A549 (cell line): ENCODE data around the gene PRKCZ. TPM values are rescaled to one million over a fixed set of nuclear protein-coding genes. Genes with fewer than 3 reads are reported as not detected.

ENCODE experiments used
- ATAC-seq, 2 experiments: fragments of 200-7000 bp in 1 of 2; fragments of >200 bp in 1 of 2; cut with Nextera tagmentation in 1 of 2; cut with Tn5 transposase in 1 of 2; 3 replicates each; pipeline versions ENCODE4 v1.8.0 to v1.9.1; 2018 to 2020; ENCODE audit warnings: mild to moderate bottlenecking in 1 of 2, moderate library complexity in 1 of 2
- CTCF ChIA-PET: fragments of 300-600 bp; sonication (Branson Sonifier 250); formaldehyde crosslinking; extraction: SDS; loops from one replicate; lab custom pipeline; 2021; ENCODE audit warnings: antibody characterized with exemption, inconsistent platforms; lab: Yijun Ruan, JAX
- POLR2A ChIA-PET: fragments of 350-600 bp; formaldehyde crosslinking; extraction: SDS; loops from one replicate; lab custom pipeline; 2021; ENCODE audit warnings: antibody characterized with exemption, inconsistent platforms; lab: Yijun Ruan, JAX
- DNase-seq, 2 experiments: peaks; one replicate each; pipeline versions ENCODE4 v3.0.0 to v3.0.0-alpha.2; 2011 to 2016; ENCODE audit warnings: low read depth in 1 of 2, low spot score in 1 of 2
- FAIRE-seq: peaks from 2 replicates; lab custom pipeline; 2011; peaks lifted over from hg19 to GRCh38; lab: Jason Lieb, UNC
- H3K27ac ChIP-seq, 2 experiments: fragments of >200 bp; sonication (Bioruptor Twin); formaldehyde crosslinking; 3 replicates each; pipeline ENCODE4 v1.5.1; 2016 to 2017
- H3K4me1 ChIP-seq: fragments of >200 bp; sonication (Bioruptor Twin); formaldehyde crosslinking; 3 replicates; pipeline ENCODE4 v1.6.1; 2016
- H3K4me2 ChIP-seq: fragments of >200 bp; sonication (Bioruptor Twin); formaldehyde crosslinking; 3 replicates; pipeline ENCODE4 v1.6.1; 2016
- H3K4me3 ChIP-seq: fragments of >200 bp; sonication (Bioruptor Twin); formaldehyde crosslinking; 3 replicates; pipeline ENCODE4 v1.5.1; 2016
- H3K9me3 ChIP-seq: fragments of >200 bp; sonication (Bioruptor Twin); formaldehyde crosslinking; 3 replicates; pipeline ENCODE4 v1.6.1; 2016
- CBX8 ChIP-seq: fragments of 200-600 bp; sonication (generic); IDR thresholded peaks from 2 replicates; pipeline ENCODE4 v1.6.1; 2016
- CHD4 ChIP-seq: fragments of 200-600 bp; sonication (generic); IDR thresholded peaks from 2 replicates; pipeline ENCODE4 v1.6.1; 2016; ENCODE audit warnings: antibody characterized with exemption, mild to moderate bottlenecking, borderline replicate concordance
- EHF ChIP-seq: fragments of 250-450 bp; sonication (Bioruptor Pico); IDR thresholded peaks from 2 replicates; pipeline ENCODE4 v1.5.0; 2020; ENCODE audit warnings: mild to moderate bottlenecking
- ESRRA ChIP-seq: fragments of 150-350 bp; IDR thresholded peaks from 2 replicates; pipeline ENCODE4 v1.6.1; 2014; ENCODE audit warnings: mild to moderate bottlenecking, low read length, borderline replicate concordance
- FOSB ChIP-seq: fragments of 250-450 bp; sonication (Bioruptor Pico); IDR thresholded peaks from 2 replicates; pipeline ENCODE4 v1.5.0; 2020; ENCODE audit warnings: mild to moderate bottlenecking, moderate library complexity
- FOSL2 ChIP-seq, 2 experiments: fragments of 450-650 bp in 1 of 2; fragments of >200 bp in 1 of 2; sonication (Bioruptor Twin) in 1 of 2; formaldehyde crosslinking; IDR thresholded peaks; 2 replicates each; pipeline versions ENCODE4 v1.5.0 to v1.6.1; 2016 to 2020; ENCODE audit warnings: mild to moderate bottlenecking in 1 of 2, moderate library complexity in 1 of 2
- FOXS1 ChIP-seq: fragments of 250-450 bp; sonication (Bioruptor Pico); IDR thresholded peaks from 2 replicates; pipeline ENCODE4 v1.5.0; 2020; ENCODE audit warnings: mild to moderate bottlenecking, moderate library complexity
- HOXA7 ChIP-seq: fragments of 250-450 bp; sonication (Bioruptor Pico); IDR thresholded peaks from 2 replicates; pipeline ENCODE4 v1.5.0; 2020; ENCODE audit warnings: mild to moderate bottlenecking, moderate library complexity
- JUN ChIP-seq, 2 experiments: fragments of >200 bp; sonication (Bioruptor Twin); formaldehyde crosslinking; IDR thresholded peaks; 2 replicates in 1 of 2; 3 replicates in 1 of 2; pipeline ENCODE4 v1.6.1; 2016 to 2017
- KDM1A ChIP-seq: fragments of 200-600 bp; sonication (generic); IDR thresholded peaks from 2 replicates; pipeline ENCODE4 v1.6.1; 2016; ENCODE audit warnings: low read depth, mild to moderate bottlenecking
- PHF8 ChIP-seq: fragments of 200-600 bp; sonication (generic); IDR thresholded peaks from 2 replicates; pipeline ENCODE4 v1.6.1; 2016; ENCODE audit warnings: low read depth, mild to moderate bottlenecking, antibody characterized with exemption, moderate library complexity, borderline replicate concordance
- POLR2A ChIP-seq: IDR thresholded peaks from 2 replicates; pipeline ENCODE4 v1.6.1; 2012; ENCODE audit warnings: mild to moderate bottlenecking, low read length
- POLR2AphosphoS2 ChIP-seq: conservative IDR thresholded peaks from 2 replicates; pipeline ENCODE4 v1.6.1; 2012; ENCODE audit warnings: low read length, improper control_type of control experiment, inconsistent platforms
- RAD21 ChIP-seq, 2 experiments: fragments of >200 bp in 1 of 2; sonication (Bioruptor Twin) in 1 of 2; formaldehyde crosslinking in 1 of 2; IDR thresholded peaks in 1 of 2; conservative IDR thresholded peaks in 1 of 2; 2 replicates in 1 of 2; 3 replicates in 1 of 2; pipeline ENCODE4 v1.6.1; 2012 to 2018; ENCODE audit warnings: inconsistent platforms in 1 of 2
- ZC3H11A ChIP-seq: fragments of 450-650 bp; IDR thresholded peaks from 2 replicates; pipeline ENCODE4 v1.6.1; 2014; ENCODE audit warnings: antibody characterized with exemption, mild to moderate bottlenecking
- ZSCAN20 ChIP-seq: fragments of 250-450 bp; sonication (Bioruptor Pico); IDR thresholded peaks from 2 replicates; pipeline ENCODE4 v1.8.0; 2022; ENCODE audit warnings: mild to moderate bottlenecking, moderate library complexity
- WGBS: methylation state at CpG from one replicate; pipeline ENCODE4 v1.1.6; 2017; ENCODE audit errors: missing lambda C conversion rate; 5-methylcytosine and 5-hydroxymethylcytosine counted together
- polyA plus RNA-seq, 4 experiments: library from polyadenylated mRNA; depleted of rRNA in 3 of 4; stranded (reverse); fragments of >200 nt; fragmentation: RNase III in 1 of 4; extraction: RNeasy Plus Mini Kit Qiagen cat#74134 plus additional on column Dnase treatment in 1 of 4; gene quantifications; 2 replicates in 3 of 4; 3 replicates in 1 of 4; pipeline ENCODE4 v1.2.3, GENCODE V29; 2011 to 2017
- TF ChIP-seq, protein P1 (sequence below): fragments of 450-650 bp; IDR thresholded peaks from 2 replicates; pipeline ENCODE4 v1.6.1; 2014; ENCODE audit warnings: antibody characterized with exemption
- TF ChIP-seq, protein P2 (sequence below): fragments of >200 bp; sonication (Bioruptor Twin); formaldehyde crosslinking; IDR thresholded peaks from 3 replicates; pipeline ENCODE4 v1.5.1; 2016
- TF ChIP-seq, protein P3 (sequence below): IDR thresholded peaks from 2 replicates; pipeline ENCODE4 v1.6.1; 2012; ENCODE audit warnings: low read depth, borderline replicate concordance
- TF ChIP-seq, protein P4 (sequence below): fragments of 250-450 bp; sonication (Bioruptor Pico); IDR thresholded peaks from 2 replicates; pipeline ENCODE4 v1.5.0; 2021; ENCODE audit warnings: mild to moderate bottlenecking, moderate library complexity, borderline replicate concordance
- TF ChIP-seq, protein P5 (sequence below): fragments of >200 bp; sonication (Bioruptor Twin); formaldehyde crosslinking; IDR thresholded peaks from 3 replicates; pipeline ENCODE4 v1.6.1; 2016

Gene PRKCZ
- polyA plus RNA-seq, 2 of the 4 experiments (the other 2 are of a cell fraction), result 9.5 to 9.8 TPM

DNA sequence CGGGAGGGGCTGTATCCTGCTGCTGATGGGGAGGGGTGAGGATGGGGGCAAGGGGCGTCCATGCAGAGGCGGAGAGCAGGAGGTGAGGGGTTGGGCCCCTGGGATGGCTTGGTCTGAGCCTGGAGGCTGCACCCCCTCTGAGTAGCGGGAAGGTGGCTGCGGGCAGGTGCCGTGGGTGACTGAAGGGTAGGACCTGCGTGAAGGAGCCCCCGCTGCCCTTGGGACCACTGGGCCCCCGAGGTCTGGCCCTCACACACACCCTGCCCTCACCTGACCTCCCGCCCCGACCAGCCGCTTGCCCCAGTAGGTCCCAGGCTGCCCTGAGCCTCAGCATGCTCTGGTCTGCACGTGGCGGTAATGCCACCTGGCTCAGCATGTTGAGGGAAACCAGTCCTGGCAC, 165.1 kb downstream of the PRKCZ start:
- peaks cover 30% of the 10 kb centered on the region for H3K4me1 ChIP-seq
- CTCF ChIA-PET, result no interaction called here
- no peaks in the 10 kb centered on the region for H3K9me3 ChIP-seq
- POLR2A ChIA-PET, result no interaction called here
- DNase-seq (no peak), ATAC-seq (no peak), FAIRE-seq (no peak)
- H3K4me3 ChIP-seq, result no peak overlapping the region
- 92% methylated on average over 6 of the region's 14 CpGs for WGBS
- TF ChIP-seq FOXS1 (no peak), CBX8 (no peak)
- TF ChIP-seq, protein P1, sequence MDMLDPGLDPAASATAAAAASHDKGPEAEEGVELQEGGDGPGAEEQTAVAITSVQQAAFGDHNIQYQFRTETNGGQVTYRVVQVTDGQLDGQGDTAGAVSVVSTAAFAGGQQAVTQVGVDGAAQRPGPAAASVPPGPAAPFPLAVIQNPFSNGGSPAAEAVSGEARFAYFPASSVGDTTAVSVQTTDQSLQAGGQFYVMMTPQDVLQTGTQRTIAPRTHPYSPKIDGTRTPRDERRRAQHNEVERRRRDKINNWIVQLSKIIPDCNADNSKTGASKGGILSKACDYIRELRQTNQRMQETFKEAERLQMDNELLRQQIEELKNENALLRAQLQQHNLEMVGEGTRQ, result no peak
- no peak overlapping the region for H3K4me2 ChIP-seq
- H3K27ac ChIP-seq, result peak overlapping the region in 1 of 2 experiments; percentile 100; a peak in 2 of 6 replicates

DNA sequence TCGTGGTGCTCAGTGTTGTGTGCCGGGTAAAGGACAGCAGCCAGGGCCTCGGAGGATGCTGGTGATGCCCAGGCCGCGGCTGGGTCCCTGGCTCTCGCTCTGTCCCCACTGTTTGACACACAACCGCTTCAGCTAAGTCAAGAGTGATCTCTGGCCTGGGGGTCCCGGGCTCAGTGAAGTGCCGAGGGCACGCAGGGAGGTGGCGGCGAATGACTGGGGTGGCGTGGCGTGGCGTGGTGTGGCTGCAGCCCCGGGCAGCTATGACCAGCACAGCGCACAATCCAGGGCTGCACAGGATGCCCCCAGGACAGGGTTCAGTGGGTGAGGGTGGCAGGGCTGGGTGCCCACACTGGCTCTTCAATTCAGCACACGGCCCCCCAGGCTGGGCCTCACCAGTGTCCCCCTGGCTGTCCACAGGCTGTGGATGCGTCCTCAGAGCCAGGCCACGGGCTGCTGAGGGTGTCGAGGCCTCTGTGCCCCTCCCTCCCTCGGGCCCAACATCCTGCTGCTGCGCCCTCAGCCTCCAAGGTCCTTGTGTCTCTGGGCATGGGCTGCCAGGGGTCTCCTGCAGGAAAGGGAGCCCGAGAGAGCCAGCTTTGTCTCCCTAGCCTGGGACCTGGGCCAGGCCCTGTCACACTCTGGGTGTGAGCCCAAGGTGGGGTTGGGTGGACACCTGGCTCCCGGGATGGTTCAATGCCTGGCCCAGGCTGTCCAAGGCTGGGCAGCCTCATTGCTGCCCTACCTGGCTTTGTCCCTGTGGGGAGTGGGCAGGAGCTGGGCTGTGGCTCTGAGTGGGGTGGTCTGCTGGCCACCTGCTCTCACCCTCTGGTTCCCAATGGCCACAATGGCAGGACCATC, 165.9 kb downstream of the PRKCZ start:
- H3K4me2 ChIP-seq, result no peak overlapping the region
- DNase-seq (no peak), FAIRE-seq (no peak), ATAC-seq (no peak)
- ChIA-PET CTCF (interaction anchor here (0.8 kb wide), 1 partner anchor 154 kb away, joined by 4 read pairs; no protein-coding TSS in a partner anchor), POLR2A (no interaction called here)
- no peaks in the 10 kb centered on the region for H3K9me3 ChIP-seq
- no peak overlapping the region for H3K27ac ChIP-seq
- WGBS, result 92% methylated on average over 9 of the region's 25 CpGs
- H3K4me1 ChIP-seq, result peaks cover 23% of the 10 kb centered on the region
- no peak for TF ChIP-seq KDM1A
- TF ChIP-seq FOSL2 (IDR thresholded peaks at IDR 0.05), result no peak
- no peak for TF ChIP-seq FOSL2 (CRISPR knock-in tag; IDR thresholded peaks at IDR 0.05)
- TF ChIP-seq PHF8, result no peak
- no peak for TF ChIP-seq FOXS1
- no peak for TF ChIP-seq RAD21 (conservative IDR thresholded peaks at IDR 0.05 in 1 of 2, IDR thresholded peaks at IDR 0.05 in 1 of 2)
- TF ChIP-seq, protein P2, sequence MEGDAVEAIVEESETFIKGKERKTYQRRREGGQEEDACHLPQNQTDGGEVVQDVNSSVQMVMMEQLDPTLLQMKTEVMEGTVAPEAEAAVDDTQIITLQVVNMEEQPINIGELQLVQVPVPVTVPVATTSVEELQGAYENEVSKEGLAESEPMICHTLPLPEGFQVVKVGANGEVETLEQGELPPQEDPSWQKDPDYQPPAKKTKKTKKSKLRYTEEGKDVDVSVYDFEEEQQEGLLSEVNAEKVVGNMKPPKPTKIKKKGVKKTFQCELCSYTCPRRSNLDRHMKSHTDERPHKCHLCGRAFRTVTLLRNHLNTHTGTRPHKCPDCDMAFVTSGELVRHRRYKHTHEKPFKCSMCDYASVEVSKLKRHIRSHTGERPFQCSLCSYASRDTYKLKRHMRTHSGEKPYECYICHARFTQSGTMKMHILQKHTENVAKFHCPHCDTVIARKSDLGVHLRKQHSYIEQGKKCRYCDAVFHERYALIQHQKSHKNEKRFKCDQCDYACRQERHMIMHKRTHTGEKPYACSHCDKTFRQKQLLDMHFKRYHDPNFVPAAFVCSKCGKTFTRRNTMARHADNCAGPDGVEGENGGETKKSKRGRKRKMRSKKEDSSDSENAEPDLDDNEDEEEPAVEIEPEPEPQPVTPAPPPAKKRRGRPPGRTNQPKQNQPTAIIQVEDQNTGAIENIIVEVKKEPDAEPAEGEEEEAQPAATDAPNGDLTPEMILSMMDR, result no peak
- H3K4me3 ChIP-seq, result no peak overlapping the region

DNA sequence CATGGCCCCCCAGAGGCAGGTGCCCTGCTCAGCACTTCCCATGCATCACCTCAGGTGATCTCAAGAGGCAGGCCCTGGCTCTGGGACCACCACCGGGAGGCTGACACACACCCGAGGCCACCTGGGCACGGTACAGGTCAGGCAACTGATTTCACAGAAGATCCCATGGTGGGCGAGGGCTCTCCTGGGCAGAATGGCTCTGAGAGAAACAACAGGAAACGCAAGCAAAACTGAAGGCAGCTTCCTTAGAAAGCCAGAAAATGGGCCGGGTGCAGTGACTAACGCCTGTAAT, 166.5 kb downstream of the PRKCZ start:
- ChIA-PET POLR2A (no interaction called here), CTCF (no interaction called here)
- no peak for DNase-seq
- Histone ChIP-seq H3K4me2 (no peak overlapping the region), H3K9me3 (no peaks in the 10 kb centered on the region), H3K4me3 (no peak overlapping the region)
- WGBS, result 85% methylated on average over 6 of the region's 7 CpGs
- TF ChIP-seq ESRRA, result no peak
- TF ChIP-seq HOXA7, result no peak
- TF ChIP-seq JUN (IDR thresholded peaks at IDR 0.05), result no peak
- TF ChIP-seq ZSCAN20, result no peak
- no peak for TF ChIP-seq KDM1A
- TF ChIP-seq POLR2AphosphoS2, result no peak
- no peak for TF ChIP-seq CHD4
- TF ChIP-seq, protein P3, sequence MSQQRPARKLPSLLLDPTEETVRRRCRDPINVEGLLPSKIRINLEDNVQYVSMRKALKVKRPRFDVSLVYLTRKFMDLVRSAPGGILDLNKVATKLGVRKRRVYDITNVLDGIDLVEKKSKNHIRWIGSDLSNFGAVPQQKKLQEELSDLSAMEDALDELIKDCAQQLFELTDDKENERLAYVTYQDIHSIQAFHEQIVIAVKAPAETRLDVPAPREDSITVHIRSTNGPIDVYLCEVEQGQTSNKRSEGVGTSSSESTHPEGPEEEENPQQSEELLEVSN, result no peak
- TF ChIP-seq, protein P4, sequence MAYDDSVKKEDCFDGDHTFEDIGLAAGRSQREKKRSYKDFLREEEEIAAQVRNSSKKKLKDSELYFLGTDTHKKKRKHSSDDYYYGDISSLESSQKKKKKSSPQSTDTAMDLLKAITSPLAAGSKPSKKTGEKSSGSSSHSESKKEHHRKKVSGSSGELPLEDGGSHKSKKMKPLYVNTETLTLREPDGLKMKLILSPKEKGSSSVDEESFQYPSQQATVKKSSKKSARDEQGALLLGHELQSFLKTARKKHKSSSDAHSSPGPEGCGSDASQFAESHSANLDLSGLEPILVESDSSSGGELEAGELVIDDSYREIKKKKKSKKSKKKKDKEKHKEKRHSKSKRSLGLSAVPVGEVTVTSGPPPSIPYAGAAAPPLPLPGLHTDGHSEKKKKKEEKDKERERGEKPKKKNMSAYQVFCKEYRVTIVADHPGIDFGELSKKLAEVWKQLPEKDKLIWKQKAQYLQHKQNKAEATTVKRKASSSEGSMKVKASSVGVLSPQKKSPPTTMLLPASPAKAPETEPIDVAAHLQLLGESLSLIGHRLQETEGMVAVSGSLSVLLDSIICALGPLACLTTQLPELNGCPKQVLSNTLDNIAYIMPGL, result no peak
- TF ChIP-seq, protein P5, sequence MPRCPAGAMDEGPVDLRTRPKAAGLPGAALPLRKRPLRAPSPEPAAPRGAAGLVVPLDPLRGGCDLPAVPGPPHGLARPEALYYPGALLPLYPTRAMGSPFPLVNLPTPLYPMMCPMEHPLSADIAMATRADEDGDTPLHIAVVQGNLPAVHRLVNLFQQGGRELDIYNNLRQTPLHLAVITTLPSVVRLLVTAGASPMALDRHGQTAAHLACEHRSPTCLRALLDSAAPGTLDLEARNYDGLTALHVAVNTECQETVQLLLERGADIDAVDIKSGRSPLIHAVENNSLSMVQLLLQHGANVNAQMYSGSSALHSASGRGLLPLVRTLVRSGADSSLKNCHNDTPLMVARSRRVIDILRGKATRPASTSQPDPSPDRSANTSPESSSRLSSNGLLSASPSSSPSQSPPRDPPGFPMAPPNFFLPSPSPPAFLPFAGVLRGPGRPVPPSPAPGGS, result no peak
- no peak for TF ChIP-seq ZC3H11A
- no peak for TF ChIP-seq FOSB (CRISPR knock-in tag)
- no peak for TF ChIP-seq POLR2A
- TF ChIP-seq EHF (CRISPR knock-in tag), result no peak
- TF ChIP-seq, all 56 proteins: peak for 0
- FAIRE-seq (no peak), ATAC-seq (no peak)
- H3K4me1 ChIP-seq, result peaks cover 20% of the 10 kb centered on the region
- H3K27ac ChIP-seq, result no peak overlapping the region
